IMR-90 (cell line): ENCODE data around the gene UTP3. TPM values are rescaled to one million over a fixed set of nuclear protein-coding genes. Genes with fewer than 3 reads are reported as not detected.

Experiments
- ATAC-seq: fragments of 200-7000 bp; cut with Tn5 transposase; 2 replicates; pipeline ENCODE4 v1.9.1; 2020; ENCODE audit warnings: low read depth, mild to moderate bottlenecking, moderate library complexity
- BruUV-seq: library from RNA; stranded (reverse); fragments of 400-500 nt; replicated peaks from 2 replicates; lab custom pipeline; 2021; lab: Mats Ljungman, UMichigan
- CTCF ChIA-PET: fragments of 300-600 bp; formaldehyde crosslinking; extraction: SDS; loops from one replicate; lab custom pipeline; 2021; ENCODE audit warnings: antibody characterized with exemption; lab: Yijun Ruan, JAX
- POLR2A ChIA-PET: fragments of 300-600 bp; sonication (Branson Sonifier 250); formaldehyde crosslinking; loops from one replicate; lab custom pipeline; 2022; ENCODE audit warnings: antibody characterized with exemption; ENCODE audit not compliant: unreplicated experiment; lab: Charles Lee
- DNase-seq: peaks from one replicate; pipeline ENCODE4 v3.0.0; 2013
- H2AFZ ChIP-seq: replicated peaks from 2 replicates; pipeline ENCODE3; 2013; ENCODE audit warnings: low read length, mild to moderate bottlenecking; ENCODE audit not compliant: poor library complexity
- H2AK5ac ChIP-seq: 2 replicates; pipeline ENCODE4 v1.6.1; 2013; ENCODE audit warnings: low read depth, low read length, inconsistent platforms
- H2AK9ac ChIP-seq: replicated peaks from 2 replicates; pipeline ENCODE3; 2013; ENCODE audit warnings: mild to moderate bottlenecking, low read depth, low read length, moderate library complexity; ENCODE audit not compliant: poor library complexity
- H2BK120ac ChIP-seq: 2 replicates; pipeline ENCODE4 v1.6.1; 2013; ENCODE audit warnings: low read depth, low read length, inconsistent platforms
- H2BK15ac ChIP-seq: 3 replicates; pipeline ENCODE4 v1.6.1; 2013; ENCODE audit warnings: low read depth, low read length, inconsistent platforms
- H2BK20ac ChIP-seq: 2 replicates; pipeline ENCODE4 v1.6.1; 2013; ENCODE audit warnings: low read depth, mild to moderate bottlenecking, inconsistent platforms, low read length, moderate library complexity
- H2BK5ac ChIP-seq: 2 replicates; pipeline ENCODE4 v1.6.1; 2013; ENCODE audit warnings: mild to moderate bottlenecking, low read depth, low read length, inconsistent platforms; ENCODE audit not compliant: poor library complexity, severe bottlenecking
- H3K14ac ChIP-seq: replicated peaks from 2 replicates; pipeline ENCODE4 v1.6.1; 2013; ENCODE audit warnings: low read depth, low read length, inconsistent platforms
- H3K18ac ChIP-seq: 2 replicates; pipeline ENCODE4 v1.6.1; 2013; ENCODE audit warnings: low read depth, low read length, control low read depth
- H3K23ac ChIP-seq: 2 replicates; pipeline ENCODE4 v1.6.1; 2013; ENCODE audit warnings: low read depth, low read length, inconsistent platforms
- H3K27ac ChIP-seq: 2 replicates; pipeline ENCODE4 v1.5.1; 2013; ENCODE audit warnings: mild to moderate bottlenecking, control low read depth, low read length; ENCODE audit not compliant: insufficient read depth
- H3K27me3 ChIP-seq: 2 replicates; pipeline ENCODE4 v1.6.1; 2013; ENCODE audit warnings: low read length; ENCODE audit not compliant: control insufficient read depth, insufficient read depth
- H3K36me3 ChIP-seq: 2 replicates; pipeline ENCODE4 v1.6.1; 2013; ENCODE audit warnings: low read length, mixed read lengths; ENCODE audit not compliant: control insufficient read depth, insufficient read depth
- H3K4ac ChIP-seq: 2 replicates; pipeline ENCODE4 v1.6.1; 2013; ENCODE audit warnings: low read depth, low read length, inconsistent platforms
- H3K4me1 ChIP-seq: 2 replicates; pipeline ENCODE4 v1.6.1; 2013; ENCODE audit warnings: low read length, mixed read lengths; ENCODE audit not compliant: control insufficient read depth, insufficient read depth
- H3K4me2 ChIP-seq: 2 replicates; pipeline ENCODE4 v1.6.1; 2013; ENCODE audit warnings: low read depth, mild to moderate bottlenecking, control low read depth, low read length, moderate library complexity
- H3K4me3 ChIP-seq: 2 replicates; pipeline ENCODE4 v1.5.1; 2013; ENCODE audit warnings: low read depth, mild to moderate bottlenecking, control low read depth, low read length, moderate library complexity; ENCODE audit not compliant: insufficient read depth
- H3K56ac ChIP-seq: 2 replicates; pipeline ENCODE4 v1.6.1; 2013; ENCODE audit warnings: low read length, inconsistent platforms; ENCODE audit not compliant: insufficient read depth; ENCODE audit errors: extremely low read depth
- H3K79me1 ChIP-seq, 2 experiments: 2 replicates each; pipeline ENCODE4 v1.6.1; 2013; ENCODE audit warnings: low read length in 2 of 2, inconsistent platforms in 1 of 2, low read depth in 1 of 2
- H3K9ac ChIP-seq: 2 replicates; pipeline ENCODE4 v1.6.1; 2013; ENCODE audit warnings: low read depth, low read length, control low read depth
- H3K9me1 ChIP-seq: 2 replicates; pipeline ENCODE4 v1.6.1; 2013; ENCODE audit warnings: low read length, inconsistent platforms; ENCODE audit not compliant: insufficient read depth
- H3K9me3 ChIP-seq: 2 replicates; pipeline ENCODE4 v1.6.1; 2013; ENCODE audit warnings: low read length; ENCODE audit not compliant: control insufficient read depth, insufficient read depth
- H4K20me1 ChIP-seq: 2 replicates; pipeline ENCODE4 v1.6.1; 2013; ENCODE audit warnings: low read length, inconsistent platforms; ENCODE audit not compliant: insufficient read depth
- H4K5ac ChIP-seq: 2 replicates; pipeline ENCODE4 v1.6.1; 2013; ENCODE audit warnings: mild to moderate bottlenecking, low read depth, low read length, control low read depth
- H4K8ac ChIP-seq, 2 experiments: 2 replicates each; pipeline ENCODE4 v1.6.1; 2013; ENCODE audit warnings: low read depth in 2 of 2, low read length in 2 of 2, control low read depth in 1 of 2, inconsistent platforms in 1 of 2
- H4K91ac ChIP-seq: 2 replicates; pipeline ENCODE4 v1.6.1; 2013; ENCODE audit warnings: low read depth, low read length, inconsistent platforms; ENCODE audit not compliant: insufficient read depth
- CTCF ChIP-seq: conservative IDR thresholded peaks from 2 replicates; pipeline ENCODE4 v1.5.1; 2012; ENCODE audit warnings: mild to moderate bottlenecking, low read depth, low read length, improper control_type of control experiment
- MXI1 ChIP-seq: IDR thresholded peaks from 2 replicates; pipeline ENCODE4 v1.6.1; 2012; ENCODE audit warnings: low read depth, mild to moderate bottlenecking, low read length, moderate library complexity, borderline replicate concordance
- WGBS, 2 experiments: methylation state at CpG; one replicate each; pipeline versions ENCODE4 v1.1.5 to v1.1.7; 2013; ENCODE audit warnings: missing lambda C conversion rate in 2 of 2; ENCODE audit not compliant: insufficient read length in 1 of 2; ENCODE audit errors: extremely low coverage in 2 of 2; 5-methylcytosine and 5-hydroxymethylcytosine counted together
- dilution Hi-C: fragments of 300-500 bp; cut with HindIII; formaldehyde crosslinking; loops from one replicate; pipeline ENCODE4 v1.14.3; 2018; ENCODE audit warnings: low sequenced_read_pairs; ENCODE audit not compliant: unreplicated experiment
- in situ Hi-C: fragments of 300-500 bp; cut with MboI; formaldehyde crosslinking; loops from 3 replicates; pipeline ENCODE4 v1.14.3; 2019; ENCODE audit warnings: low sequenced_read_pairs, inconsistent platforms, mixed read lengths
- intact Hi-C: fragments of 100-400 bp; cut with micrococcal nuclease; formaldehyde crosslinking; loops from 2 replicates; pipeline ENCODE4 v1.10.0; 2022
- polyA plus RNA-seq, 3 experiments: library from polyadenylated mRNA; depleted of rRNA; stranded (reverse); fragments of >200 nt; gene quantifications; 2 replicates each; pipeline ENCODE4 v1.2.3, GENCODE V29; 2012; ENCODE audit warnings: low replicate concordance in 1 of 3
- total RNA-seq: library from RNA; depleted of rRNA; stranded (reverse); fragments of >200 nt; gene quantifications from 2 replicates; pipeline ENCODE4 v1.2.3, GENCODE V29; 2012

The UTP3 gene
- total and polyA plus RNA-seq, 2 of the 4 experiments (the other 2 are of a cell fraction) = 14.9 to 30.7 TPM

- H3K27ac ChIP-seq = no peak overlapping the region
- H3K27me3 ChIP-seq = no peaks in the 10 kb centered on the region
- H3K4ac ChIP-seq = no peak overlapping the region
- no CpG with 5 or more reads among the region's 1 CpG for WGBS, 2 experiments
- no peak overlapping the region for H4K5ac ChIP-seq
- H2BK5ac ChIP-seq = no peak overlapping the region
- peaks cover 6% of the 10 kb centered on the region; the same call in 1 of the 2 replicates for H3K9me1 ChIP-seq
- intact Hi-C loops = no loop called here
- peaks cover 28% of the 10 kb centered on the region; the same call in 1 of the 2 replicates for H4K20me1 ChIP-seq
- no peak overlapping the region for H2AK9ac ChIP-seq
- H2BK20ac ChIP-seq = no peak overlapping the region
- no peak overlapping the region for H4K8ac ChIP-seq
- H2BK15ac ChIP-seq = no peak overlapping the region
- H3K56ac ChIP-seq = no peak overlapping the region
- BruUV-seq = no TSS peak
- dilution Hi-C loops = no loop called here
- H2AK5ac ChIP-seq = no peak overlapping the region
- no peak overlapping the region for H3K14ac ChIP-seq
- in situ Hi-C loops = no loop called here
- H3K4me2 ChIP-seq = no peak overlapping the region
- peaks cover 6% of the 10 kb centered on the region; the same call in 1 of the 2 replicates for H3K4me1 ChIP-seq
- no peak overlapping the region for H3K23ac ChIP-seq
- ChIA-PET CTCF (interaction anchor here (0.6 kb wide), 1 partner anchor 13 kb away, joined by 3 read pairs; no protein-coding TSS in a partner anchor), POLR2A (no interaction called here)
- peaks cover 19 to 47% of the 10 kb centered on the region in 2 experiments for H3K79me1 ChIP-seq
- no peak overlapping the region for H2BK120ac ChIP-seq
- no peak for ATAC-seq
- no peak for DNase-seq
- TF ChIP-seq MXI1 = no peak
- TF ChIP-seq CTCF = no peak
- no peak overlapping the region for H4K91ac ChIP-seq
- H2AFZ ChIP-seq = no peak overlapping the region
- H3K18ac ChIP-seq = no peak overlapping the region
- H3K9ac ChIP-seq = no peak overlapping the region
- H3K36me3 ChIP-seq = no peaks in the 10 kb centered on the region
- no peak overlapping the region for H3K4me3 ChIP-seq
- no peaks in the 10 kb centered on the region for H3K9me3 ChIP-seq
Measured at GRCh38 chr4:70737006-70737405, 48.7 kb downstream of the UTP3 start.
